ENCODE data around the gene ALG9. TPM values are rescaled to one million over a fixed set of nuclear protein-coding genes. Genes with fewer than 3 reads are reported as not detected.

Gene ALG9
- total RNA-seq, 1 donor from 2014 or later: 21.4 TPM

- DNase-seq (ENCODE audit: low read depth in 2 of 2): peak; percentile 65 to 67
Observed at GRCh38 chr11:111765984-111766833, 105.2 kb downstream of the ALG9 start, which contains the start of gene PPP2R1B. Gene PPP2R1B, minus strand, starts transcription at chr11:111766389. Its CDS starts 28 bp downstream, at chr11:111766361.

DNA sequence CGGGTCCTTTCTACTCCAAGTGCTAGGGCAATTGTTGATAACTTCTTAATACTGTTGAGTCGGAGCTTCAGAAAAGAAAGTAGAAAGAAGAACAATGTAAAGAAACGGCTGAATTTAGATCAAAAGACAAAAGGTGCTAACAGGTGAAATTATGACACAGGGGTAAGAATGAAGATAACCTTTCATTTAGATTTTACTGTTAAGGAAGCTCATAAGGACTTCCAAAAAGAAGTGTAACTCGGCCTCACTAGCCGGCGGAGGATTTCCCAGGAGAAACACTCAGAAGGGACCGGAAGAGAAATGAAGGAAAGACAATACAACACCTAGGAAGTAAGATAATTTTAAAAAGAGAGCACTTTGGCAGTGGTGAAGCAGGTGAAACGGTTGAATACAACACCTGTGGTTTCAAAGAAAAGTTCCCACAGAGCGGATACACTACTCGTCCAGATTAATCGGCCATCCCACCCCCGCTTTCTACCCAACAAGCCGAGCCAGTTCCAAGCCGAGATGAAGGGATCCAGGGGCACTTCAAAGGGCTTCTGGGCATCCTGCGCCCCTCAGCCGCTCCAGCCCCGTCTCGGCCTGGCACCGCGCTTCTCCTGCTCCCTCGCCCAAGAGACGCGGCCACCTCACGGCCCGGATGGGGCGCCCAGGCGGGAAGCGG is 105.9 kb downstream of the ALG9 start:
- DNase-seq (ENCODE audit: low read depth in 2 of 2): peak; percentile 17 to 18

- peak in 1 of 2 donors; percentile 14 for DNase-seq (ENCODE audit: low read depth in 2 of 2)
Observed at GRCh38 chr11:111764621-111765020, 106.8 kb downstream of the ALG9 start.

GRCh38 chr11:111762981-111763643 is 108.3 kb downstream of the ALG9 start:
- peak in 1 of 2 donors; percentile 19 for DNase-seq (ENCODE audit: low read depth in 2 of 2)

DNA sequence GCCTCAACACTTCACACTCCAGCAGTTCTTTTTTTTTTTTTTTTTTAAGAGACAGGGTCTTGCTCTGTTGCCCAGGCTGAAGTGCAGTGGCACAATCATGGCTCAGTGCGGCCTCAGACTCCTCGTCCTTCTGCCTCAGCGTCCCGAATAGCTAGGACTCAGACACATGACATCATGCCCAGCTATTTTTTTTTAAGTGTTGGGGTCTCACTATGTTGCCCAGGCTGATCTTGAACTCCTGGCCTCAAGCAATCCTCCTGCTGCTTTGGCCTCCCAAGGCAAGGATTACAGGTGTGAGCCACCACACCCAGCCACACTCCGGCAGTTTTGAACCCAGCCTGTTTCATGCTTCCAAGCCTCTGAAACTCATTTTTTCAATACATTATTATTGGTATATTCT is 108.9 kb downstream of the ALG9 start:
- no peak for DNase-seq (ENCODE audit: low read depth in 2 of 2)

DNA sequence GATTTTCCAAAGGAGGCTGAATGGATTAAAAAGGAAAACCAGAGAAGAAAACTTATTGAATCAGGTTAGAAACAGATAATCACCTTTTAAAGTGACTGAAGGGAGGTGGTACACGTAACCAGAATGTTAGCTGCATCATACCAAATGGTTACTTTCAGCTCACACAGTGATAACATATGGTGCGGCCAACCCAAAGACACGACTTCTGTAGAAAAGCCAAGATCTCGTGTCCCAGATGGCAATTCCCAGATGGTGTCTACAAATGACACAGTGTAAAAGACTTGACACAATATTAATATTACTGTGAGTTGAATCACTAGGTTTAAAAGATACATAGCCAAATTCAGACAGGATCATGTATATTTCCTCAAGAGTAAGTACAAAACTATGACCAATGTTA is 110.3 kb downstream of the ALG9 start:
- DNase-seq (ENCODE audit: low read depth in 2 of 2): no peak

DNA sequence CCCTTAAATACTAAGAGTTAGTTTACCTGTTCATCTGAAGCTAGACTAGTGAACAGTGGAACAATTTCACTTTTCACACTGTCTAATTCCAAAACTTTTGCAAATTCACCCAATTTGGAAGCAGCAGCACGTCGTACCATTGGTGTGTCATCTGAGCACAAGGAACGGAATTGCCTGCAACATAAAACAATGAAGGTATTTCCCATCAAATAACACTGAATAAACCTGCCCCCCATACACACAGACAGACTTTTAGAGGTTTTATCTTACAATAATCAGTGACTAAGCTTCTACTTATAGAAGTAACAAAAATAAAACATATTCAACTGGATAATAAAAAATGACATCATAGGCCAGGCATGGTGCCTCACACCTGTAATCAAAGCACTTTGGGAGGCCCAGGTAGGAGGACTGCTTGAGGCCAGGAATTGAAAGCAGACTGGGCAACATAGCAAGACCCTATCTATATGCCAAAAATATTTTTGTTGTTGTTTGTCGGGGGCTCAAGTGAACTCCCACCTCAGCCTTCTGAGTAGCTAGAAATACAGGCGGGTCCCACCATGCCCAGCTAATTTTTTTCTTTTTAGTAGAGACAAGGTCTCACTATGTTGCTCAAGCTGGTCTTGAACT is 111.5 kb downstream of the ALG9 start:
- peak; percentile 28 to 83 for DNase-seq (ENCODE audit: low read depth in 2 of 2)

- DNase-seq (ENCODE audit: low read depth in 2 of 2): peak in 1 of 2 donors; percentile 34
Observed at GRCh38 chr11:111759376-111759775, 112.0 kb downstream of the ALG9 start.

DNA sequence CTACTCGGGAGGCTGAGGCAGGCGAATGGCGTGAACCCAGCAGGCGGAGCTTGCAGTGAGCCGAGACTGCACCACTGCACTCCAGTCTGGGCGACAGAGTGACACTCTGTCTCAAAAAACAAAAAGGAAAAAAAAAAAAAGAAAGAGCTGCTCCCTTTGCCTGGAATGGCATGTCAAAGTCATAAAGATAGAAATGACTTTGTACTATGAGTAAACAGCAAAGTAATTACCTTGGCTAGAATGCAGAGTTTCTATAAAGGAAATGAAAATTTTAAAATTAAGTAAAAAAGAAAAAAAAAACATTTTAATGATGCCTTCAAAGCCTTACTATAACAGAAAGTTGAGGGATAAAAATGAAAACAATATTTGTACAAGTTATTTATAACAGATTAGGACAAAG is 115.3 kb downstream of the ALG9 start:
- no peak for DNase-seq (ENCODE audit: low read depth in 2 of 2)

DNA sequence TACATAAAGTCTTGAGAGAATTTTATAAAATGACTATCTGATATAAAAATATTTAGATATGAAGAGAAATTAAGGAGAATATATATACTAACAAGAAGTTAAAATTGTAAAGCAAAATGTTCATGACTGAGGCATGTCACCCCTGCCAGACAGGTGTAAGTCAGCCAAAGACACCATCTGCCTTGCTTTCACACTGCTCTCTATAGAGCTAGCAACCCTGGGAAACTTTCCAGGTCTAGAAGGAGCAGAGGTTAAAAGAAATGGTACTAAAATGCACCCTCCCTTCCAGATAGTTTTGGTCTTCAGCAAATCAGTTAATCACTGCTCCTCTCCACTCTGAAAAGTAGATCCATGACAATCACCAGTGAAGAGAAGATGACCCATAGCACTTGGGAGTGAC is 121.7 kb downstream of the ALG9 start:
- no peak for DNase-seq (ENCODE audit: low read depth in 2 of 2)

DNA sequence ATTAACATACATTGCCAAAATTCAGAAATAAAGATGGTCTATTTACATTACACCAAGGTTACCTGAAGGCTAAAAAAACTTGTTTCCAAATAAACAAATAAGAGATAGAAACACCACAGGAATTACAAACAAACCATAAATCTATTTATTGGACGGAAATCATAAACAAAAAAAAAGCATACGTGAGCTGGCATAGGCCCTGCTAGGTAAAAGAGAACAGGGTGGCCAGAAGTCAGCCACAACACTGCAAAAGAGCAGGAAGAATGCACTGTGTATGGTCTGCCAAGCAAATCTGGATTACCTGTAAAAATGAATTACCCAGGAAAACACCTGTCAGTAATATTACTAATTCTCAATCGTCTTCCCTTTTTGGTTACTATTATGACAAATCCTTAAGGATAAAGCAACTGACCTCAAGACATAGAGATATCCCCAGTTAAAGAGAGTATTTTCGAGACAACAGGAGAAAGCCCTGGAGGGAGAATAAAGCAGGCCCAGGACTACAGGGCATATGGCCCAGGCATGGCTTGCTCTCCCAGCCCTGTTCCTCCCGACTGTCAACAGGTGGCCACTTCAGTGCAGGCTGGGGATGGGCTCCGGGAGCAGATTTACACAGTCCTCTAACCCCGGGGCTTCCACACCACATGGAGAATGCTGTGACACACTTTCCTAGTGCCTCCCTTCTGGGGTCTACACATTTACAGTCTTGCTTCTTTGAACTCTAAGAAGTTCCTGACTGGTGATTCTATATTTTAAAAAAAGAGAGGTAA is 123.2 kb downstream of the ALG9 start:
- DNase-seq (ENCODE audit: low read depth in 2 of 2): no peak

- no peak for DNase-seq (ENCODE audit: low read depth in 2 of 2)
Observed at GRCh38 chr11:111745719-111746504, 125.5 kb downstream of the ALG9 start.

GRCh38 chr11:111743700-111744099 is 127.7 kb downstream of the ALG9 start:
- no peak for DNase-seq (ENCODE audit: low read depth in 2 of 2)

DNA sequence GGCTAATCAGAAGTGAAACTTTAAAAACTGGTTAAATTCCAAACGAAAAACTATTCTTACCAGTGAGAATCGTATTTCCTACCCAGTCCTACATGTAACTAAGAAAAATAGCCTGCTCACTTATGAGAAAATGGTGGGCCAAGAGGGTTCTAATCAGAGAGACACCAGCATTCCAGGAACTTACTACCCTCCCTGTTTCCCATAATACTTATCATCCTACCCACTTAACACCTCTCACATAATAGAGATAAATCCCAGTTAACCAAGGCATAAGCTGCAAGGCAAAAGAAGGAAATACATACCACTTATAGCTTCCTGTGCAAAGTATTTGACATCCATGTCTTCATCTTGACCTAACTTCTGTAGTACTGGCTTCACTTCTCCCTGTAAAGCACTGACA is 129.6 kb downstream of the ALG9 start:
- no peak for DNase-seq (ENCODE audit: low read depth in 2 of 2)

- DNase-seq (ENCODE audit: low read depth in 2 of 2): no peak
Observed at GRCh38 chr11:111739299-111739698, 132.1 kb downstream of the ALG9 start.

DNA sequence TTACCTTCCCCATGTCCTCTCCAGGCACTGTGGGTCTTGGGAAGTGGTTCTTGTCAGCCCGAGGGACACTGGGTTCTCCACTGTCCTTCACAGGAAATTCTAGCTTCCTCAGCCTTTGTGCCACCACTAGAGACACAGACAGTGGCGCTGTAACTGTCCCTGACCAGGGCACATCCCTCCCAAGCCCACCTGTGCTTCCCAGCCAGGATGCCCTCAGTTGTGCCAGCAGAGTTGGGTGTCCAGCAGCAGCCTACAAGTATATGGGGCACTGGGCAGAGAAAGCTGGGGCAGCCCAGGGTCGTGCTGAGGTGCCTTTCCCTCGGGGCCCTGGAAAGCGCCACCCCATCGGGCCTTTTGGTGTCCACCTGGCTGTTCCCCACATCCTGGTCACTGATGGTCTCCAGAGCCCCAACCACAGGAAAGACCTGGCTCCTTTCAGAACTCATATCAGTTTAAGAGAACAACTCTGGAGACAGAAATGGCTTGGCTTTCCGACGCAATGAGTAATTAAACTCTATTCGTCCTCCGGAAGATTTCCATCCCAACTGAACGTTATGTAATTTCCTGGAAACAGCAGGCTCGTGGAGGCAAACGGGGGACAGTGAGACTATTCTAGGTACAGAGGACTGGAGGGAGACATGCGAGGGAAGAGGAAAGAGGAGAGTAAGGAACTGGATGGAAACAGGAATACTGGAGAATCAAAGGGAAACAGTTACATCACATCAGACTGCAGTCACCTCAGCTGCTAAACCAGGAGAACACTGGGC is 133.8 kb downstream of the ALG9 start:
- DNase-seq (ENCODE audit: low read depth in 2 of 2): peak; percentile 89 to 90

- no peak for DNase-seq (ENCODE audit: low read depth in 2 of 2)
Observed at GRCh38 chr11:111736621-111737443, 134.5 kb downstream of the ALG9 start.

Data from lung microvascular endothelial cell (primary cell).